Activated CD8-positive, alpha-beta T cell treated with anti-CD3 and anti-CD28 coated beads for 36 hours (primary cell): ENCODE data around the gene C1QTNF4. TPM values are rescaled to one million over a fixed set of nuclear protein-coding genes. Genes with fewer than 3 reads are reported as not detected.

Experiments used
- ATAC-seq: fragments of 200-7000 bp; cut with Tn5 transposase; one replicate; pipeline ENCODE4 v1.10.0; 2021; ENCODE audit warnings: mild to moderate bottlenecking, moderate library complexity
- CTCF ChIA-PET: fragments of 350-600 bp; sonication (Branson Sonifier 250); formaldehyde crosslinking; loops from one replicate; lab custom pipeline; 2021; ENCODE audit warnings: antibody characterized with exemption; lab: Charles Lee
- POLR2A ChIA-PET: fragments of 350-600 bp; sonication (Branson Sonifier 250); formaldehyde crosslinking; loops from one replicate; lab custom pipeline; 2021; ENCODE audit warnings: antibody characterized with exemption; lab: Charles Lee
- DNase-seq: peaks from one replicate; pipeline ENCODE4 v3.0.0-alpha.2; 2020
- H3K27ac Mint-ChIP-seq: one replicate; pipeline ENCODE4 v1.8.0; 2021; ENCODE audit warnings: mild to moderate bottlenecking, mixed read lengths
- H3K27me3 Mint-ChIP-seq: one replicate; pipeline ENCODE4 v1.8.0; 2021; ENCODE audit warnings: mixed read lengths
- H3K36me3 Mint-ChIP-seq: one replicate; pipeline ENCODE4 v1.8.0; 2021; ENCODE audit warnings: low read depth, mixed read lengths
- H3K4me1 Mint-ChIP-seq: one replicate; pipeline ENCODE4 v1.8.0; 2021; ENCODE audit warnings: low read depth, mixed read lengths
- H3K4me3 Mint-ChIP-seq: one replicate; pipeline ENCODE4 v1.8.0; 2021; ENCODE audit warnings: mild to moderate bottlenecking, moderate library complexity, mixed read lengths
- H3K9me3 Mint-ChIP-seq: one replicate; pipeline ENCODE4 v1.8.0; 2021; ENCODE audit warnings: mixed read lengths
- intact Hi-C: fragments of 100-400 bp; cut with micrococcal nuclease; formaldehyde crosslinking; loops from one replicate; pipeline ENCODE4 v1.10.0; 2022
- total RNA-seq, 2 experiments: library from RNA; stranded (reverse); gene quantifications; one replicate each; pipeline ENCODE4 v1.2.3, GENCODE V29; 2021
- TF ChIP-seq, protein P1 (sequence below): fragments of 200-600 bp; IDR thresholded peaks from one replicate; pipeline ENCODE4 v1.8.0; 2022; ENCODE audit warnings: antibody characterized with exemption, mild to moderate bottlenecking

Gene C1QTNF4
- total RNA-seq, 2 experiments from 2014 or later: 0.18 TPM; not detected in 1

DNA sequence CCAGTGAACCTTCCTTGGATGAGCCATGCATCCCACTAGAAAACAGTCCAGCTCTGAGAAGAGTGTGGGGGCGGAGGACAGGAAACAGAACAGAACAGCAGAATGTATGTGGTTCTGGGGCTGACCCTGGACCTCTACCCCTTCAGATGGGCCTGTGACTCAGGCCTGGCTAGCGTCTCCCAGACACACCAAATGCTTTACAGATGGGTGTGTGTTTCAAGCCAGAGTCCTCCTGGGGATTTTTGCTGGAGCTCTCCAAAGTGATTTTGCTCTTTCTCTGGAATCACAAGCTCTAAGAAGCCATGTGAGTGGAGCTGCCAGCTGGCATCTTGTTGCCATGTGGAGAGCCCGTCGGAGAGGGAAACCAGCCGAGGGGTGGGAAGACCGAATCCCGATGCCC lies 13.2 kb upstream of the C1QTNF4 start:
- ChIA-PET POLR2A (interaction anchor here (0.6 to 1.2 kb wide), 3 partner anchors 9 to 188 kb away, joined by 3 to 6 read pairs (median 4); no protein-coding TSS in a partner anchor), CTCF (interaction anchor here (1.3 kb wide), 1 partner anchor 26 kb away, joined by 3 read pairs; no protein-coding TSS in a partner anchor)
- DNase-seq (no peak), ATAC-seq (no peak)
- H3K4me3 Mint-ChIP-seq: no peak overlapping the region
- intact Hi-C loops: no loop called here
- TF ChIP-seq, protein P1, sequence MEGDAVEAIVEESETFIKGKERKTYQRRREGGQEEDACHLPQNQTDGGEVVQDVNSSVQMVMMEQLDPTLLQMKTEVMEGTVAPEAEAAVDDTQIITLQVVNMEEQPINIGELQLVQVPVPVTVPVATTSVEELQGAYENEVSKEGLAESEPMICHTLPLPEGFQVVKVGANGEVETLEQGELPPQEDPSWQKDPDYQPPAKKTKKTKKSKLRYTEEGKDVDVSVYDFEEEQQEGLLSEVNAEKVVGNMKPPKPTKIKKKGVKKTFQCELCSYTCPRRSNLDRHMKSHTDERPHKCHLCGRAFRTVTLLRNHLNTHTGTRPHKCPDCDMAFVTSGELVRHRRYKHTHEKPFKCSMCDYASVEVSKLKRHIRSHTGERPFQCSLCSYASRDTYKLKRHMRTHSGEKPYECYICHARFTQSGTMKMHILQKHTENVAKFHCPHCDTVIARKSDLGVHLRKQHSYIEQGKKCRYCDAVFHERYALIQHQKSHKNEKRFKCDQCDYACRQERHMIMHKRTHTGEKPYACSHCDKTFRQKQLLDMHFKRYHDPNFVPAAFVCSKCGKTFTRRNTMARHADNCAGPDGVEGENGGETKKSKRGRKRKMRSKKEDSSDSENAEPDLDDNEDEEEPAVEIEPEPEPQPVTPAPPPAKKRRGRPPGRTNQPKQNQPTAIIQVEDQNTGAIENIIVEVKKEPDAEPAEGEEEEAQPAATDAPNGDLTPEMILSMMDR: no peak
- peaks cover 4% of the 10 kb centered on the region for H3K4me1 Mint-ChIP-seq
- no peak overlapping the region for H3K27ac Mint-ChIP-seq
- H3K9me3 Mint-ChIP-seq: no peaks in the 10 kb centered on the region
- no peaks in the 10 kb centered on the region for H3K27me3 Mint-ChIP-seq
- no peaks in the 10 kb centered on the region for H3K36me3 Mint-ChIP-seq

DNA sequence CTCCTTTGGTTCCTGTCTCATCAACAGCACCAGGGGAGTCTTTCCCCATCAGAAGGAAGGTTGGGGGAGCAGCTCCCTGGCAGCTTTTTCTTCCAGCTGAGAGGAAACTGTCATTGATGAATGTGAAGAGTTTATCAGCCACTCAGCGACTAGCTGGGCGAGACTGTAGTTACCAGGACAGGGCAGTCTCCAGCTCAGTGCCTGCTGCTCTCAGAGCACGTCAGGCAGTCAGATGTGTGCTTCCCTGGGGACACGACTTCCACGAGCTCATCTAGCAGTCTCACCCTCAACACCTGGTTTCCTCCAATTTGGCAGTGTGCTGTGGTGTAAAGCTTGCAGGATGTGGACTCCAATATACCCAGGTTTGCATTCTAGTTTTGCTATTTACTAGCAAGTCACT lies 12.5 kb upstream of the C1QTNF4 start:
- DNase-seq: no peak
- ChIA-PET CTCF (interaction anchor here (1.3 kb wide), 1 partner anchor 25 kb away, joined by 3 read pairs; no protein-coding TSS in a partner anchor), POLR2A (interaction anchor here (0.6 to 1.1 kb wide), 2 partner anchors 10 to 188 kb away, joined by 4 to 6 read pairs; no protein-coding TSS in a partner anchor)
- Mint-ChIP-seq H3K27me3 (no peaks in the 10 kb centered on the region), H3K4me1 (peaks cover 4% of the 10 kb centered on the region), H3K36me3 (no peaks in the 10 kb centered on the region), H3K27ac (no peak overlapping the region), H3K4me3 (no peak overlapping the region), H3K9me3 (no peaks in the 10 kb centered on the region)
- no peak for ATAC-seq
- intact Hi-C loops: no loop called here
- TF ChIP-seq, protein P1: no peak

DNA sequence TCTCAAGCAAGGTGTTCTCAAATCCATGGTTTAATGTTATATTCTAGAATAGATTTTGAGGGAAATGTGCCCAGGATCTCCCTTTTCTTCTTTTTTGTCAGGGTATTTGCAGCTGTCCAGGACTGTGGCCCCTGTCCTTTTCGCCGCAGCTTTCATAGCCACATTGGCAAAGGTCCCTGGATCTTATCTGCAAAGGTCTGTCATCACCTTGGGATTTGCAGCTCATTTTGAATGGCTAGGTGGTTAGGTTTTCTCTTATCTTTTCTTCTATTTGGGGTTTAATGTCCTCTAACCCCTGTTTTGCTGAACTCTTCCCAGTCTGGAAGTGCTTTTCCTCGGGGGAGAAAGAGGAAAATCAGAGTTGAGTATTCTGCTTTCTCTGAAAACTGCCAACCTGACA lies 11.7 kb upstream of the C1QTNF4 start:
- H3K27me3 Mint-ChIP-seq: no peaks in the 10 kb centered on the region
- H3K4me3 Mint-ChIP-seq: no peak overlapping the region
- CTCF ChIA-PET: interaction anchor here (1.1 kb wide), 1 partner anchor 11 kb away, joined by 5 read pairs; no protein-coding TSS in a partner anchor

DNA sequence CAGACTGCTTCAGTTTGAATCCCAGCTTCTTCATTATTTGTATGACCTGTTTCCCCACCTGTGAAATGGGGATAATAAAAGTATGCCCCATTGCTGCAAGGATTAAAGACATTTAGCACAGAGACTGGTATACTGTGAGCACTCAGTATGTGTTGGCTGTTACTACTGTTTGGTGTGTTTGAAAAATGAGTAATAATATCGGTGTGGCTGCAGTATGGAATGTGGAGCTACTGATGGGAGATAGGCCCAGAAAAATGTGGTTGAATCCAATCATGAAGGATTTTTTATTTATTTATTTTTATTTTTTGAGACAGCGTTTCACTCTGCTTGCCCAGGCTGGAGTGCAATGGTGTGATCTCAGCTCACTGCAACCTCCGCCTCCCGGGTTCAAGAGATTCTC lies 9.1 kb upstream of the C1QTNF4 start:
- no peaks in the 10 kb centered on the region for H3K9me3 Mint-ChIP-seq
- intact Hi-C loops: no loop called here

More for the DNA sequence above, 11.7 kb upstream of the C1QTNF4 start:
- intact Hi-C loops: no loop called here
- Mint-ChIP-seq H3K9me3 (no peaks in the 10 kb centered on the region), H3K27ac (no peak overlapping the region), H3K4me1 (peaks cover 4% of the 10 kb centered on the region), H3K36me3 (no peaks in the 10 kb centered on the region)
- POLR2A ChIA-PET: interaction anchor here (1.0 kb wide), 1 partner anchor 9 kb away, joined by 5 read pairs; no protein-coding TSS in a partner anchor
- no peak for DNase-seq
- TF ChIP-seq, protein P1: no peak
- no peak for ATAC-seq

DNA sequence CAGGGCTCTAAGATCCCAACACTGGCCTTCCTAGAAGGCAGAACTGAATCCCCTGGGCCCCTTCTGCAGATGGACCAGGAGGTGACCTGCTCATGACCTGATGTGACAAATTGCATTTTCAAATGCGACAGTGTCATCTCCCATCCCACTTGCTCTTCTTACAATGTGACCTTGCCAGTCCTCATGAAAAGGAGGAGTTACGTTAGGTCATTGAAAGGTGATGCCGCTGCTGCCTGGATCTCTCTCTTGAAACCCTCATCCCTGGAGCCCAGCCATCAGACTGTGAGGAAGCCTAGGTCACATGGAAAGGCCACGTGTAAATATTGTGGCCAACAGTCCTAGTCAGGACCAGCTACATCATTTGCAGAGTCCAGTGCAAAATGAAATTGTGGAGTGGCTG lies 5.7 kb upstream of the C1QTNF4 start:
- ATAC-seq (no peak), DNase-seq (no peak)
- H3K27me3 Mint-ChIP-seq: peaks cover 5% of the 10 kb centered on the region
- no peak overlapping the region for H3K4me3 Mint-ChIP-seq
- H3K36me3 Mint-ChIP-seq: no peaks in the 10 kb centered on the region
- H3K9me3 Mint-ChIP-seq: no peaks in the 10 kb centered on the region
- no peak overlapping the region for H3K27ac Mint-ChIP-seq
- H3K4me1 Mint-ChIP-seq: no peaks in the 10 kb centered on the region
- TF ChIP-seq, protein P1: no peak
- intact Hi-C loops: no loop called here
- ChIA-PET CTCF (interaction anchor here (0.8 kb wide), 1 partner anchor 41 kb away, joined by 3 read pairs; no protein-coding TSS in a partner anchor), POLR2A (no interaction called here)

More for the DNA sequence above, 9.1 kb upstream of the C1QTNF4 start:
- CTCF ChIA-PET: no interaction called here
- no peaks in the 10 kb centered on the region for H3K36me3 Mint-ChIP-seq
- POLR2A ChIA-PET: no interaction called here
- no peaks in the 10 kb centered on the region for H3K4me1 Mint-ChIP-seq
- no peak overlapping the region for H3K27ac Mint-ChIP-seq
- no peak for DNase-seq
- no peak for ATAC-seq
- H3K4me3 Mint-ChIP-seq: no peak overlapping the region
- TF ChIP-seq, protein P1: no peak
- no peaks in the 10 kb centered on the region for H3K27me3 Mint-ChIP-seq
